DOHH2 (cell line): ENCODE measurements around the gene DAAM1.

Experiments used
- H3F3A ChIP-seq: fragments of 200-600 bp; sonication (generic), shearing (Covaris generic); 2 replicates; pipeline ENCODE4 v1.6.0; 2016; ENCODE audit warnings: antibody characterized with exemption, mild to moderate bottlenecking; ENCODE audit not compliant: control insufficient read depth, insufficient read depth
- H3K27ac ChIP-seq: fragments of 200-600 bp; sonication (generic); 2 replicates; pipeline ENCODE4 v1.5.1; 2014; ENCODE audit warnings: low read depth, mild to moderate bottlenecking, low read length, moderate library complexity
- H3K27me3 ChIP-seq: fragments of 200-600 bp; sonication (generic); 2 replicates; pipeline ENCODE4 v1.6.1; 2014; ENCODE audit warnings: mild to moderate bottlenecking, low read length, mixed read lengths; ENCODE audit not compliant: control insufficient read depth
- H3K36me3 ChIP-seq: fragments of 200-600 bp; sonication (generic); 2 replicates; pipeline ENCODE4 v1.6.1; 2014; ENCODE audit warnings: mild to moderate bottlenecking, low read length, moderate library complexity, mixed read lengths; ENCODE audit not compliant: control insufficient read depth
- H3K4me1 ChIP-seq: fragments of 200-600 bp; sonication (generic); 2 replicates; pipeline ENCODE4 v1.6.1; 2014; ENCODE audit warnings: mild to moderate bottlenecking, low read length, mixed read lengths; ENCODE audit not compliant: control insufficient read depth
- H3K4me2 ChIP-seq: fragments of 200-600 bp; sonication (generic); 2 replicates; pipeline ENCODE4 v1.6.0; 2014; ENCODE audit warnings: mild to moderate bottlenecking, low read length, moderate library complexity
- H3K4me3 ChIP-seq: fragments of 200-600 bp; sonication (generic); 2 replicates; pipeline ENCODE4 v1.5.1; 2014; ENCODE audit warnings: mild to moderate bottlenecking, low read length, mixed read lengths
- H3K79me2 ChIP-seq: fragments of 200-600 bp; sonication (generic); 2 replicates; pipeline ENCODE4 v1.6.1; 2014; ENCODE audit warnings: mild to moderate bottlenecking, low read length, mixed read lengths; ENCODE audit not compliant: control insufficient read depth
- H3K9me2 ChIP-seq: fragments of 200-600 bp; sonication (generic); replicated peaks from 2 replicates; pipeline ENCODE4 v1.6.1; 2014; ENCODE audit warnings: mild to moderate bottlenecking, low read length, mixed read lengths; ENCODE audit not compliant: control insufficient read depth
- H3K9me3 ChIP-seq: fragments of 200-600 bp; sonication (generic); 2 replicates; pipeline ENCODE4 v1.6.1; 2014; ENCODE audit warnings: antibody characterized with exemption, low read length, mixed read lengths; ENCODE audit not compliant: control insufficient read depth, insufficient read depth
- H4K20me1 ChIP-seq: fragments of 200-600 bp; sonication (generic); 2 replicates; pipeline ENCODE4 v1.6.0; 2014; ENCODE audit warnings: low read depth, mild to moderate bottlenecking, antibody characterized with exemption, low read length, moderate library complexity; ENCODE audit not compliant: control insufficient read depth, insufficient read depth
- CTCF ChIP-seq: fragments of 200-600 bp; sonication (generic); IDR thresholded peaks from one replicate; pipeline ENCODE4 v1.5.1; 2014; ENCODE audit warnings: antibody characterized with exemption, mild to moderate bottlenecking, low read depth, low read length; ENCODE audit not compliant: poor library complexity, severe bottlenecking
- EZH2phosphoT487 ChIP-seq: fragments of 200-600 bp; sonication (generic); IDR thresholded peaks from 2 replicates; pipeline ENCODE4 v1.6.1; 2017; ENCODE audit warnings: borderline replicate concordance, mild to moderate bottlenecking, antibody characterized with exemption, low read length, moderate library complexity, mixed read lengths

Gene DAAM1

DNA sequence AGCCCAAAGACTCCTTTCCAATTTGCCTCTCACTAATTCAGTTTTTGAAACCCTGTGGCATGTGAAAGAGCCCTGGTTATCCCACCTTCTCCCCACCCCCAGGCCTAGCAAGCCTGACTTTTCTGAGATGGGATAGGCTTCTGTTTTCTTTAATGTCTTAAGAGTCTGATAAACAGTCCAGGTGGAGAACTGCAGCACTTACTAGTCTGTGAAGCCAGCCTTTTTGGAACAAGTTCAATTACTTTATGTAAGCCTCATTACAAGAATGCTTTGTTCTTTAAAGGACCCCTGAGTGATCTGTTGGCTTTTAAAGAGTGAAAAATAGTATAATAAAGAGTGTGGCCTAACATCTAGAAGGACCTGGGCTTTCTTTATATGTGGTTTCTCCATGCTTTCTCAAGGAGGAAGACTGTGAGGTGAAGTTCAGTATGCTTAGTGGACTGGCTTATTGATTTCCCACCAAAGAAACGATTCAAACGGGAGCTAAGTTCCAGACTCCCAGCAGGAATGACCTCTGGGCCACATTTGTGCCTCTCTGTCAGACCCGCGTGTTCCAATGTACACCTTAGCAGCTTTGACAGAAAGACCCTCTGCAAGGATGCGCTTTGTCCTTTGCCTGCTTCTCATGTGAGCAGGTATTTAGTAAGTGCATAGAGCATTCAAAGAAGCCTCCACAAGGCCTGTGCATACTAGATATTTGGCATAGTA is 129.5 kb downstream of the DAAM1 start:
- no peak for TF ChIP-seq EZH2phosphoT487
- no peak for TF ChIP-seq CTCF
- Histone ChIP-seq H3K4me3 (no peak overlapping the region), H3K27me3 (no peaks in the 10 kb centered on the region), H3K4me2 (no peak overlapping the region), H3F3A (no peaks in the 10 kb centered on the region), H3K9me2 (no peaks in the 10 kb centered on the region), H3K4me1 (peaks cover 82% of the 10 kb centered on the region), H3K79me2 (peaks cover 25% of the 10 kb centered on the region), H4K20me1 (no peaks in the 10 kb centered on the region), H3K27ac (no peak overlapping the region), H3K36me3 (peaks cover 49% of the 10 kb centered on the region), H3K9me3 (no peaks in the 10 kb centered on the region)

DNA sequence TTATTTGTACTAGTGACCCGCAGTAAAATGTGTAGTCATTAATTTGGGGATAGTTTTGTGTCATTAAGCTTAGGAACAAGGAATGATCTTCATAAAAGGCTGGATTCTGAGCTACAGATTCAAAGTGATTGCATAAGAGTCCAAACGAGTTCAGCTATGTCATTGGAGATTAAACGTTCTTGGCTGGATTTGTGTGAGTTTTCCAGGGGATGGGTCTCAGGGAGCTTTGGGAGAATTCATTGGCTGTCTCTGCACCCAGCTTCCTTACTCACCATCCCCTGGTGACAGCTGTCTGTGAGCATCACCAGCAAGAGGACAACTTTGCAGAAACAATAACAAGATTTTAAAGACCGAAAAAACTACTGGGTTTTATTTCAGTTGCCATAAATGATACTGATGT is 130.4 kb downstream of the DAAM1 start:
- Histone ChIP-seq H3K4me1 (peaks cover 73% of the 10 kb centered on the region), H3K9me2 (no peaks in the 10 kb centered on the region), H3K4me2 (no peak overlapping the region), H3K79me2 (peaks cover 20% of the 10 kb centered on the region), H3K27me3 (no peaks in the 10 kb centered on the region), H3K27ac (no peak overlapping the region), H3K36me3 (peaks cover 46% of the 10 kb centered on the region), H3K4me3 (no peak overlapping the region), H4K20me1 (no peaks in the 10 kb centered on the region), H3F3A (no peaks in the 10 kb centered on the region), H3K9me3 (no peaks in the 10 kb centered on the region)
- TF ChIP-seq CTCF = no peak
- no peak for TF ChIP-seq EZH2phosphoT487

- TF ChIP-seq CTCF (no peak), EZH2phosphoT487 (no peak)
- no peaks in the 10 kb centered on the region for H3F3A ChIP-seq
- no peak overlapping the region for H3K4me3 ChIP-seq
- peaks cover 48% of the 10 kb centered on the region for H3K36me3 ChIP-seq
- H3K9me3 ChIP-seq = no peaks in the 10 kb centered on the region
- H3K4me2 ChIP-seq = peak overlapping the region; percentile 35; the same call in 1 of the 2 replicates
- no peaks in the 10 kb centered on the region for H4K20me1 ChIP-seq
- no peaks in the 10 kb centered on the region for H3K9me2 ChIP-seq
- H3K27ac ChIP-seq = no peak overlapping the region
- H3K27me3 ChIP-seq = no peaks in the 10 kb centered on the region
- peaks cover 58% of the 10 kb centered on the region for H3K4me1 ChIP-seq
- peaks cover 9% of the 10 kb centered on the region for H3K79me2 ChIP-seq
Observed at GRCh38 chr14:59320361-59320760, 131.9 kb downstream of the DAAM1 start.
